GM10266 (cell line): ENCODE measurements around the gene OR2F2.

ENCODE experiments used
- DNase-seq: peaks from one replicate; pipeline ENCODE4 v3.0.0; 2012; ENCODE audit errors: extremely low spot score
- TF ChIP-seq, protein P1 (sequence below): IDR thresholded peaks from 2 replicates; pipeline ENCODE4 v1.5.1; 2012; ENCODE audit warnings: mild to moderate bottlenecking, low read depth; ENCODE audit not compliant: control insufficient read depth, insufficient read depth; ENCODE audit errors: missing control alignments

Gene OR2F2

DNA sequence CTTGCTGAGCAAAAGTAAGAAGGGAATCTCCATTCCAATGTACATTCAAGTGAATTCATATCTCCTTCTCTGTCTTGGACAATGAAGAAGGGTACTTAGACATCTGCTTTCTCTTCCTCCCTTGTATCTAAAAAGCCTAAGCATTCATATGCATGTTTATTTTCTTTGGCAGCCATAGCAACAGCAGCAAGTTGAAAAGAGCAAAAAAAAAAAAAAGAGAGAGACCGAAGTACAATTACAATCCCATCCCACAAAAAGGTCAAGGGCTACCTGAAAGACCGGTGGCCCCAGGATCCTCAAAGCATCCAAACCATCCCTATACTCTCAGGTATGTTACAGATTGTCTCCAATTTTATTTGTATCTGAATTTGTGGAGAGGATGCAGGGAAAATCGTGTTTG lies 23.7 kb downstream of the OR2F2 start:
- DNase-seq = no peak

DNA sequence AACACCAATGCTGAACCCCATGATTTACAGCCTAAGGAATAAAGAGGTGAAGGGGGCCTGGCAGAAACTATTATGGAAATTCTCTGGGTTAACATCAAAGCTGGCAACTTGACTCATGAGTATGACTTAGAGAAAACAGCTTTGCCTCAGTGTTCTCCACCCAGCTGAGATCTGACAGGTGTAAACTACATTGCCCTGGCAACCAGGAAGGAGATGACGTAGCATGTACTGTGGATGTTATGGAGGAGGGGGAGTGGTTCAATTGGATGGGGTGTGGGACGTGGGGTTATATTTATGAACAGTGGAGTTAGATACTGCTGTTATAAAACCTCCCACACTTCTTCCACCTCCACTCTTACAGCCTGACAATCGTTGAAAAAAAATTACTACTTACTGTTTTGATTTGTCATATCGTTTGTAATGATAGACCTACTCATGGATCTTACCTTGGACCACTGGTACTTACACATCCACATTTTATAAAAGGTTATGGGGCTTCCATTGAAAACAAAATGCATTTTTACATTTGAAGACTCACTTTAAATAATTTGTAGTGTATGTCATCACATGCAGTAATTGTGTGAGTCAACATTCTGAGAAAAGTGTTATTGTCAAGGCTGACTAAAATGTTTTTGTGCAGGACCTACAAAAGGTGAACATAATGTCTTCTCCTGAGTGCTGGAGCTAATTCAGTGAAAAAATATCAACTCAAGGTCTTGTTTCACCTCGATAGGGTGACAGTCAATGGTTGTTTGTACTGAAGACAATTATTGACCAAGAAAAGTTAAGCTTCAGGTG lies 26.0 kb downstream of the OR2F2 start:
- TF ChIP-seq, protein P1, sequence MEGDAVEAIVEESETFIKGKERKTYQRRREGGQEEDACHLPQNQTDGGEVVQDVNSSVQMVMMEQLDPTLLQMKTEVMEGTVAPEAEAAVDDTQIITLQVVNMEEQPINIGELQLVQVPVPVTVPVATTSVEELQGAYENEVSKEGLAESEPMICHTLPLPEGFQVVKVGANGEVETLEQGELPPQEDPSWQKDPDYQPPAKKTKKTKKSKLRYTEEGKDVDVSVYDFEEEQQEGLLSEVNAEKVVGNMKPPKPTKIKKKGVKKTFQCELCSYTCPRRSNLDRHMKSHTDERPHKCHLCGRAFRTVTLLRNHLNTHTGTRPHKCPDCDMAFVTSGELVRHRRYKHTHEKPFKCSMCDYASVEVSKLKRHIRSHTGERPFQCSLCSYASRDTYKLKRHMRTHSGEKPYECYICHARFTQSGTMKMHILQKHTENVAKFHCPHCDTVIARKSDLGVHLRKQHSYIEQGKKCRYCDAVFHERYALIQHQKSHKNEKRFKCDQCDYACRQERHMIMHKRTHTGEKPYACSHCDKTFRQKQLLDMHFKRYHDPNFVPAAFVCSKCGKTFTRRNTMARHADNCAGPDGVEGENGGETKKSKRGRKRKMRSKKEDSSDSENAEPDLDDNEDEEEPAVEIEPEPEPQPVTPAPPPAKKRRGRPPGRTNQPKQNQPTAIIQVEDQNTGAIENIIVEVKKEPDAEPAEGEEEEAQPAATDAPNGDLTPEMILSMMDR = no peak
- no peak for DNase-seq

More for the DNA sequence above, 23.7 kb downstream of the OR2F2 start:
- TF ChIP-seq, protein P1 = no peak

DNA sequence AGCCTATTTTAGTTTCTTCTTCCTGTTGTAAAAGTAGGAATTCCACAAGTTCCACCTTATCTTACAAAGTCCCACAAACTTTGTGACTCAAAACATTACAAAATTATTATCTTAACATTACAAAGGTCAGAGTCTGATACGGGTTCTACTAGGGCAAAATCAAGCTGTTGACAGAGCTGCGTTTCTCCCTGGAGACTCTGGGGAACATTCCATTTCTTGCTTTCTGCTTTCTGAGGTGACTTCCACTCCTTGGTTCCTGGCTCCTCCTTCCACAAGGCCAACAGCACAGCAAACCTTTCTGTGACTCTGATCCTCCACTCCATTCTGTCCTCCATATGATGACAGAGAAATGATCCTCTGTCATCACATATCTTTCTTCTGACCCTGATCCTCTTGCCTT lies 30.2 kb downstream of the OR2F2 start:
- DNase-seq = no peak
- TF ChIP-seq, protein P1 = no peak

DNA sequence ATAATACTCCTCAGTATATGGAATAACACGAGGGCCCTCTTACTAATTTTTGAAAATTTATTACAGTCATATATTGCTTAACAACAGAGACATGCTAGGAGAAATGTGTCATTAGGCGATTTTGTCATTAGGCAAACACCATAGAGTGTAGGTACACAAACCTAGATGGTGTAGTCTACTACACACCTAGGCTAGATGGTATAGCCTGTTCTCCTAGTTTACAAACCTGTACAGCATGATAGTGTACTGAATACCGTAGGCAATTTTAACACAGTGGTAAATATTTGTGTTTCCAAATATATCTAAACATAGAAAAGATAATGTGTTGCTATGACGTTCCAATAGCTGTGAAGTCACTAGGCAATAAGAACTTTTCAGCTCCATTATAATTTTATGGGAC lies 32.4 kb downstream of the OR2F2 start:
- TF ChIP-seq, protein P1 = no peak
- DNase-seq = no peak

DNA sequence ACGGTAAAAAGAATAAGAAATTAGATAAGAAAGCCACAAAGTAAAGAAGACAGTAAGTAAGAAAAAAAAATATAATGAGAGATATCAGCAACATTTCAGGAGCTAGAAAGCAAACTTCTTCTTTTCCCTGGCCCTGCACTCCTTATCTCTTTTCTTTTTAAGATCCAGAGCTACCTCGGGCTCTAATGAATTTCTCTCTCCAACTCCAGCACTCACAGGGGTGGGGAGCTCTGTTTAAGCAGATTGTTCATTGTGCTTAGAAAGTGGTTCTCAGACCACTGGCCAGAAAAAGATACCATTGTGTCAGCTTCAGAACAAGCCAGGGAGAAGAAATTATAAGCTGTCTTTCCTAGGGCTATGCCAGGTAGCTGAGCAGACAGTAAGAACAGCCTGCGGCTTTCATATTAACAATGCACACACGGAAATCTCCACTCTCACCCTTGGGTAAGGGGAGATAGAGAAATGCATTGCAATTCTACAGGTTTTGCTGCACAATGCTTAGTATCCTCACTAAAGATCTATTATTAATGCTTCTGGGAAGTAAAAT lies 38.9 kb downstream of the OR2F2 start:
- no peak for DNase-seq
- TF ChIP-seq, protein P1 = no peak

DNA sequence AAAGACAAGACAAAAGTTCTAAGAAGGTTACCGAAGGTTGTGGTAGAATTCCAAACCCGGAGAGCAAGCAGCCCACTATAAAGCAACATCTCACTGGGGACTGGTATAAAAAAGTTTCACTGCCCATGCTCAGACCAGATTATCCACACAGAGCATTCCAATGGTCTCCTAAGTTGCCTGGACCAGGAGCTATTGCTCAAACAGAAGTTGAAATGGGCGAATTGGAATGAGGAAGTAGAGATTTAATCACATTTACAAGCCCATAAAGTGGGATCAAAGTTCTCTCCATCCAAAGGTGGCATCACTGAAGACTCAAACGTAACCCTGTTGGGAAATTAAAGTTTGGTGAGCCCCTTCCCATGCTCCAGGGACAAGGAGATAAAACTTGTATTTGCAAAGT lies 39.4 kb downstream of the OR2F2 start:
- TF ChIP-seq, protein P1 = no peak
- no peak for DNase-seq

DNA sequence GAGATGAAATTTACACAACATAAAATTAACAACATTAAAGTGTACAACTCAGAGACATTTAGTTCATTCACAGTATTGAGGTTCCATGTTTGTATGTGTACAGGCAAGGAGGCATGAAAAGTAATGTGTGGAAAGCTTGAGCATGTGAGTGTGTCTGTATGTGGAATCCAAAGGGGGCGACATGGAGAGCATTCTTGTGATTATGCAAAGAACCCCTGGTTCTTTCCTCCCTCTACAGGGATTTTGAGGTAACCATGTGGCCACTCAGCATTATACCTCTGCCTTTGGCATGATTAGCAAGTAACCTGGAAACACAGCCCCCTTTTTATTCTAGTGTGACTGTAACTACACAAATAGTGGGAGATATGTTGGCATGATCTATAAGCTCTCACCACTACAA lies 40.6 kb downstream of the OR2F2 start:
- TF ChIP-seq, protein P1 = no peak
- no peak for DNase-seq
